ENCODE measurements around the gene CDC42SE2.

- TF ChIP-seq CTCF (IDR thresholded peaks at IDR 0.05) (no peak), POLR2A (IDR thresholded peaks at IDR 0.05) (no peak), POLR2AphosphoS5 (IDR thresholded peaks at IDR 0.05) (no peak)
These were observed 92.2 kb downstream of the CDC42SE2 start for GRCh38 chr5:131355971-131356528.
